OCI-M2 (cell line): ENCODE results near the gene ATF3.

Experiments
- DNase-seq: peaks from one replicate; lab custom pipeline; 2025; ENCODE audit not compliant: unreplicated experiment; lab: John Stamatoyannopoulos, UW

ATF3 gene

GRCh38 chr1:212586206-212587015 is 22.1 kb upstream of the ATF3 start:
- DNase-seq, result no peak

GRCh38 chr1:212587016-212587887 is 21.3 kb upstream of the ATF3 start:
- DNase-seq, result no peak

- no peak for DNase-seq
Measured at GRCh38 chr1:212587888-212588510, 20.6 kb upstream of the ATF3 start.

- no peak for DNase-seq
Measured at GRCh38 chr1:212589446-212589845, 19.1 kb upstream of the ATF3 start.

- DNase-seq, result no peak
Measured at GRCh38 chr1:212591922-212592321, 16.6 kb upstream of the ATF3 start.

GRCh38 chr1:212593821-212594251 is 14.7 kb upstream of the ATF3 start:
- DNase-seq, result no peak

GRCh38 chr1:212594640-212595039 is 13.9 kb upstream of the ATF3 start:
- no peak for DNase-seq

- no peak for DNase-seq
Measured at GRCh38 chr1:212595229-212595628, 13.3 kb upstream of the ATF3 start.

GRCh38 chr1:212595787-212596714 is 12.5 kb upstream of the ATF3 start:
- no peak for DNase-seq

GRCh38 chr1:212596798-212597197 is 11.8 kb upstream of the ATF3 start:
- no peak for DNase-seq

- DNase-seq, result no peak
Measured at GRCh38 chr1:212597487-212597886, 11.1 kb upstream of the ATF3 start.

GRCh38 chr1:212600071-212600915 is 8.3 kb upstream of the ATF3 start:
- DNase-seq, result no peak

- no peak for DNase-seq
Measured at GRCh38 chr1:212600980-212601379, 7.6 kb upstream of the ATF3 start.

GRCh38 chr1:212601524-212601923 is 7.0 kb upstream of the ATF3 start:
- DNase-seq, result no peak

- no peak for DNase-seq
Measured at GRCh38 chr1:212605441-212606394, 2.8 kb upstream of the ATF3 start.

GRCh38 chr1:212606395-212607205 is 2.0 kb upstream of the ATF3 start:
- DNase-seq, result no peak

- DNase-seq, result no peak
Measured at GRCh38 chr1:212607206-212607912, 1.2 kb upstream of the ATF3 start.
